Subcutaneous abdominal adipose tissue (tissue), 5 donors: Measurements from ENCODE around the gene GPR18.

Experiments used
- H3K27ac ChIP-seq: one replicate; pipeline ENCODE4 v1.7.0; 2013; ENCODE audit warnings: low read depth, mild to moderate bottlenecking, inconsistent platforms, low read length, moderate library complexity
- H3K27me3 ChIP-seq, 5 donors: one replicate each; pipeline ENCODE4 v1.7.0; 2013; ENCODE audit warnings: low read length in 5 of 5, inconsistent platforms in 1 of 5; ENCODE audit not compliant: control insufficient read depth in 5 of 5, insufficient read depth in 4 of 5
- H3K36me3 ChIP-seq, 5 donors: one replicate each; pipeline ENCODE4 v1.7.0; 2013; ENCODE audit warnings: low read length in 5 of 5; ENCODE audit not compliant: control insufficient read depth in 5 of 5, insufficient read depth in 5 of 5
- H3K4me1 ChIP-seq, 5 donors: one replicate each; pipeline ENCODE4 v1.7.0; 2013; ENCODE audit warnings: low read length in 5 of 5, mild to moderate bottlenecking in 3 of 5, moderate library complexity in 1 of 5; ENCODE audit not compliant: control insufficient read depth in 5 of 5, insufficient read depth in 5 of 5
- H3K4me3 ChIP-seq, 5 donors: one replicate each; pipeline ENCODE4 v1.7.0; 2013; ENCODE audit warnings: low read length in 5 of 5, low read depth in 1 of 5
- H3K9ac ChIP-seq, 5 donors: one replicate each; pipeline ENCODE4 v1.7.0; 2013; ENCODE audit warnings: low read length in 5 of 5, mild to moderate bottlenecking in 4 of 5, moderate library complexity in 3 of 5
- H3K9me3 ChIP-seq, 5 donors: one replicate each; pipeline ENCODE4 v1.7.0; 2013; ENCODE audit warnings: low read length in 5 of 5; ENCODE audit not compliant: control insufficient read depth in 5 of 5
- donor health status: healthy.
- donor health status: healthy.
- donor health status: healthy.
- donor health status: healthy.
- donor health status: healthy.

GPR18 gene

GRCh38 chr13:99294198-99294597, 36.0 kb upstream of the GPR18 start:
- no peak overlapping the region for H3K4me3 ChIP-seq

GRCh38 chr13:99293178-99293577, 35.0 kb upstream of the GPR18 start:
- no peaks in the 10 kb centered on the region for H3K9me3 ChIP-seq
- peaks cover 0 to 20% (median 14%) of the 10 kb centered on the region in 5 donors for H3K4me1 ChIP-seq
- no peak overlapping the region for H3K4me3 ChIP-seq
- no peaks in the 10 kb centered on the region for H3K27me3 ChIP-seq
- H3K36me3 ChIP-seq = peaks cover 0 to 14% (median 6%) of the 10 kb centered on the region in 5 donors
- H3K27ac ChIP-seq = no peak overlapping the region
- no peak overlapping the region for H3K9ac ChIP-seq

More at GRCh38 chr13:99294198-99294597, 36.0 kb upstream of the GPR18 start:
- Histone ChIP-seq H3K36me3 (peaks cover 0 to 14% (median 6%) of the 10 kb centered on the region in 5 donors), H3K27ac (no peak overlapping the region), H3K9ac (no peak overlapping the region), H3K9me3 (no peaks in the 10 kb centered on the region), H3K4me1 (peaks cover 0 to 19% (median 14%) of the 10 kb centered on the region in 5 donors), H3K27me3 (no peaks in the 10 kb centered on the region)

GRCh38 chr13:99290894-99291293, 32.7 kb upstream of the GPR18 start:
- no peak overlapping the region for H3K27ac ChIP-seq
- H3K9ac ChIP-seq = no peak overlapping the region
- H3K4me3 ChIP-seq = no peak overlapping the region
- peaks cover 0 to 33% (median 25%) of the 10 kb centered on the region in 5 donors for H3K4me1 ChIP-seq
- no peaks in the 10 kb centered on the region for H3K27me3 ChIP-seq
- H3K36me3 ChIP-seq = peaks cover 0 to 14% (median 6%) of the 10 kb centered on the region in 5 donors
- H3K9me3 ChIP-seq = no peaks in the 10 kb centered on the region

GRCh38 chr13:99289674-99290337, 31.6 kb upstream of the GPR18 start:
- Histone ChIP-seq H3K4me3 (no peak overlapping the region), H3K27ac (no peak overlapping the region), H3K27me3 (no peaks in the 10 kb centered on the region), H3K4me1 (peaks cover 0 to 33% (median 26%) of the 10 kb centered on the region in 5 donors), H3K9me3 (no peaks in the 10 kb centered on the region), H3K36me3 (peaks cover 0 to 6% (median 0%) of the 10 kb centered on the region in 5 donors), H3K9ac (no peak overlapping the region)

GRCh38 chr13:99289271-99289670, 31.1 kb upstream of the GPR18 start:
- no peak overlapping the region for H3K4me3 ChIP-seq
- H3K4me1 ChIP-seq = peaks cover 0 to 34% (median 30%) of the 10 kb centered on the region in 5 donors
- peaks cover 0 to 5% (median 0%) of the 10 kb centered on the region in 5 donors for H3K36me3 ChIP-seq
- H3K9me3 ChIP-seq = no peaks in the 10 kb centered on the region
- H3K9ac ChIP-seq = no peak overlapping the region
- H3K27ac ChIP-seq = no peak overlapping the region
- no peaks in the 10 kb centered on the region for H3K27me3 ChIP-seq

- H3K36me3 ChIP-seq = peaks cover 0 to under 1% (median 0%) of the 10 kb centered on the region in 5 donors
- H3K4me3 ChIP-seq = no peak overlapping the region
- H3K27me3 ChIP-seq = no peaks in the 10 kb centered on the region
- peaks cover 0 to 39% (median 34%) of the 10 kb centered on the region in 5 donors for H3K4me1 ChIP-seq
- no peak overlapping the region for H3K27ac ChIP-seq
- H3K9ac ChIP-seq = no peak overlapping the region
- H3K9me3 ChIP-seq = no peaks in the 10 kb centered on the region
These were observed 29.9 kb upstream of the GPR18 start for GRCh38 chr13:99288089-99288488.

GRCh38 chr13:99287551-99287950, 29.4 kb upstream of the GPR18 start:
- Histone ChIP-seq H3K27ac (no peak overlapping the region), H3K9me3 (no peaks in the 10 kb centered on the region), H3K4me3 (no peak overlapping the region), H3K36me3 (no peaks in the 10 kb centered on the region), H3K9ac (no peak overlapping the region), H3K27me3 (no peaks in the 10 kb centered on the region), H3K4me1 (peaks cover 0 to 44% (median 39%) of the 10 kb centered on the region in 5 donors)

- peak overlapping the region; percentile 25 for H3K27ac ChIP-seq
- no peak overlapping the region for H3K9ac ChIP-seq
- no peaks in the 10 kb centered on the region for H3K27me3 ChIP-seq
- H3K36me3 ChIP-seq = no peaks in the 10 kb centered on the region
- peaks cover 0 to 62% (median 53%) of the 10 kb centered on the region in 5 donors for H3K4me1 ChIP-seq
- no peaks in the 10 kb centered on the region for H3K9me3 ChIP-seq
- no peak overlapping the region for H3K4me3 ChIP-seq
These were observed 27.4 kb upstream of the GPR18 start for GRCh38 chr13:99285432-99286182.

- Histone ChIP-seq H3K27ac (peak overlapping the region; percentile 88), H3K9ac (peak overlapping the region in 2 of 5 donors; percentile 7 to 40), H3K27me3 (no peaks in the 10 kb centered on the region), H3K36me3 (peaks cover 0 to 3% (median 0%) of the 10 kb centered on the region in 5 donors), H3K9me3 (no peaks in the 10 kb centered on the region), H3K4me3 (no peak overlapping the region), H3K4me1 (peaks cover 0 to 67% (median 55%) of the 10 kb centered on the region in 5 donors)
These were observed 24.4 kb upstream of the GPR18 start for GRCh38 chr13:99282264-99283231.
